Activated CD8-positive, alpha-beta memory T cell treated with anti-CD3 and anti-CD28 coated beads for 4 hours (primary cell): Measurements from ENCODE around the gene NSUN4.
"Not testable (repeated sequence)": the region's sequence is repeated elsewhere in the genome, so short reads cannot be mapped to it uniquely, and the experiment has no call there.

Experiments
- DNase-seq, 2 donors: peaks; one replicate each; pipeline ENCODE4 v3.0.0-alpha.2; 2020; ENCODE audit warnings: low read depth in 2 of 2

The NSUN4 gene

GRCh38 chr1:46340404-46341221, at the start of gene NSUN4:
NSUN4 (plus strand) TSS chr1:46340807; CDS start chr1:46340827, 20 bp downstream.
- peak; percentile 62 to 68 for DNase-seq

- no peak for DNase-seq
Measured at GRCh38 chr1:46295306-46295705, 45.3 kb upstream of the NSUN4 start.

- no peak for DNase-seq
Measured at GRCh38 chr1:46298387-46298786, 42.2 kb upstream of the NSUN4 start.

- DNase-seq: no peak
Measured at GRCh38 chr1:46300673-46301405, 39.8 kb upstream of the NSUN4 start.

- no peak for DNase-seq
Measured at GRCh38 chr1:46301406-46301807, 39.2 kb upstream of the NSUN4 start.

GRCh38 chr1:46301808-46302640, 38.6 kb upstream of the NSUN4 start:
- peak; percentile 8 to 9 for DNase-seq

GRCh38 chr1:46302641-46303037, 38.0 kb upstream of the NSUN4 start:
- peak in 1 of 2 donors; percentile 9 for DNase-seq

- DNase-seq: peak; percentile 85 to 88
Measured at GRCh38 chr1:46303038-46303871, 37.4 kb upstream of the NSUN4 start, which contains the start of the genes LRRC41 and UQCRH. LRRC41 (minus strand) TSS chr1:46303616; CDS start chr1:46303322, 294 bp downstream. UQCRH (plus strand) TSS chr1:46303698; CDS start chr1:46303767, 69 bp downstream.

GRCh38 chr1:46303872-46304326, 36.7 kb upstream of the NSUN4 start:
- no peak for DNase-seq

- no peak for DNase-seq
Measured at GRCh38 chr1:46306159-46306530, 34.5 kb upstream of the NSUN4 start.

- no peak for DNase-seq
Measured at GRCh38 chr1:46309401-46310159, 31.0 kb upstream of the NSUN4 start.

GRCh38 chr1:46310321-46310720, 30.3 kb upstream of the NSUN4 start:
- DNase-seq: no peak

GRCh38 chr1:46315669-46316403, 24.8 kb upstream of the NSUN4 start:
- DNase-seq: no peak

GRCh38 chr1:46317323-46317722, 23.3 kb upstream of the NSUN4 start:
- no peak for DNase-seq

GRCh38 chr1:46319301-46319700, 21.3 kb upstream of the NSUN4 start:
- not testable (repeated sequence) for DNase-seq

GRCh38 chr1:46319960-46320914, 20.4 kb upstream of the NSUN4 start:
- DNase-seq: not testable (repeated sequence)

GRCh38 chr1:46322191-46322590, 18.4 kb upstream of the NSUN4 start:
- not testable (repeated sequence) for DNase-seq
